ENCODE measurements around the gene SOCS3. TPM values are rescaled to one million over a fixed set of nuclear protein-coding genes. Genes with fewer than 3 reads are reported as not detected.
"Not testable (repeated sequence)": the region's sequence is repeated elsewhere in the genome, so short reads cannot be mapped to it uniquely, and the experiment has no call there.

Gene SOCS3
- total RNA-seq, 2 donors from 2014 or later: 15.1 to 78.1 TPM

DNA sequence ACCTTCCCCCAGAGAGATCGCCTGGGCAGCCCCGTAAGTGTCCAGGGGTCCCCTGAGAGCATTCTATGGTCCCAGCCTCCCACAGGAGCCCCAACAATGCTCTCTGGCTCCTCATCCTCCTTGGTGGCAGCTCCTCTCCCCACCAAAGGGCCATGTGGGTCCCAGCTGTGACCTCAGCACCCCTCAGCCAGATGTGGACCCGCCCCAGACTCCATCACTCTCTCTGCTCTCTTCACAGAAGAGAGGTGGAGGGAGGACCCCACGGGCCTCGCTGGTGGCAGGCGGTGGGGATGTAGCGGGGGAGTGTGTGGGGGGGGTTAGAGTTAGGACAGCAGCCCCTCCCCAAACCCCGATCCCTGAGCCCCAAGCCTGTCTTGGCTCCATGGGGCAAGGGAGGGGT is 41.0 kb downstream of the SOCS3 start:
- DNase-seq (no peak), ATAC-seq (no peak)
- intact Hi-C loops (cut with DNase I): no loop called here

DNA sequence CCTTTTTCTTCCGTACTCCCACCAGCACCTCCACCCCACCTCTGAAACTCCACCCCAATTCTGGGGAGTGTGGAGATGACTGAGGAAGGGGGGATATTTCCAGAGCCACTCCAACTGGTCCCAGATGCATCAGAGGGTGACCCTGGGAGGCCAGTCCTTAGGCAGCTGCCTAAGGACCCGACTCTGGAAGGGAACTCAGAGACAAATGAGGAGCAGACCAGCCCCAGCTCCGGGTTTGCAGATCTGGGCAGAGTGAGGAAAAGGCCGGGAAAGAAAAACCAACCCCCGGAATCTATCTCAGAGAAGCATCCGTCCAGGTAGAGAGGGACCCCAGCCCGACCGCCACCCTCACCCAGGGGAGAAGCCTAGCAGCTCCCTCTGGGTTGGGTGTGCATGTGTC is 41.5 kb downstream of the SOCS3 start:
- intact Hi-C loops (cut with DNase I): no loop called here
- DNase-seq: no peak
- ATAC-seq: no peak

DNA sequence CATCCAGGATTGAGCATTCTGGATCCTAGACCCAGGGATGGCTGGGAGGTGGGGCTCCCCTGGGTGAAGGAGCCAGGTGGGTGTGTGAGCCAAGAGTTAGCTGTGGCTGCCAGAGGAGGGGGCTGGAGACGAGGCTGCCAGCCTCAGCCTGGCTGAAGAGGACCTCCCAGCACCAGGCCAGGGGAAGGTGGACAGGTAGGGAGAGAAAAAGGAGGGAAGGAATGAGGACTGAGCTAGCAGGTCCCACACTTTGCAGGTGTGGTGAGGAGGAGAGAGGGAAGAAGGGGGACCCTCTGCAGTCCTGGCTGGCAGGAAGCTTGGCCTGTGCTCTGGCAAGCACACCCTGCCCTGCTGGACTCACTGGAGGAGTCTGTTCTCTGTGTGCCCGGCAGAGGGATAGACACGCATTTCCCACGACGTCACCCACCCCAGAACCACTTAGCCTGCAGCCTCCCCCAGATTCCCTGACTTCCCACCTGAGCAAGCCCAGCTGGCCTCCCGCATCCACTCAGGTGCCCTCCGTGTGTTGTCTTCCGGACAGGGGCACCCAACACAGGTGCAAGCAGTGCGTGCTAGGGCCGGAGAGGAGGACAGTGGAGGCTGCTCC is 42.0 kb downstream of the SOCS3 start:
- DNase-seq (no peak), ATAC-seq (no peak)
- intact Hi-C loops (cut with DNase I): no loop called here

DNA sequence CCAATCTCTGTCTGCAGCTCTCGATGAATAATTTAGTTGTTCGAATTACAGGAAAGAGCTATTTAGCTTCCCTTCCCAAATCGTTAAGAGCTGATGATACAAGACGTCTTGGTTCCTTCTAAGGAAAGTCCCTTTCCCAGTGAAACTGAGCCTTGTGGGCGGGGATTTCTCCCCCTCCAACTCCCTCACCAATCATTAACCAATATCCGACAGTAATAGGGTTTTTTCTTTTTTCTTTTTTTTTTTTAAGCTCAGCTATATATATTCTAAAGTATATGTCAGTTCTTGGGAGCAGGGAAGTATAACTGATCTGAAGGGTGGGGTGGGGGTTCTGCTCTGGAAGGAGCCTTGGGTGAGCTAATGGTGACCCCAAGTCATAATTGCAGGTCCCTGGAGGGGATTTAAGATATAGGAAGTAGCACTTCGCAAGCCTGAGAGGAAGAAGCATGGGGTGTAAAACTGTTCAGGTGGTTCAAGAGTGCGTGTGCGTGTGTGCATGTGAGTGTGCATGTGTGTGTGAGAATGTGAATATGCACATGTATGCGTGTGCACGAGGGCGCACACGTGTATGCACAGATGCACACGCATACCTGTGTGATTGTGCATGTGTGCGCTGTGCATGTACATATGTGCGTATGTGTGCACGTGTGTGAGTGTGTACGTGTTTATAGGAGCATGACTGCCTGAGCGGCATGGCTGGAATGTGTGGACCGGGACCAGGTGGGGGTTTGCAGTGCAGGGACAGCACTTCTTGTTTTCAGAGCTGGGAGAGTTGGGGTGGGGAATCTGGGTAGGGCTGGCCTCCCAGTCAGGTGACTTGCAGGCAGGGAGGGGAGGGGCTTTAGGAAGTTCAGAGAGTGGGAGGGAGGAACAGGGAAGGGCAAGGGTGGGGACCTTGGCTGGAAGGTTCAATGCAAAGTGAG is 42.7 kb downstream of the SOCS3 start:
- DNase-seq (no peak), ATAC-seq (no peak)
- intact Hi-C loops (cut with DNase I): no loop called here

DNA sequence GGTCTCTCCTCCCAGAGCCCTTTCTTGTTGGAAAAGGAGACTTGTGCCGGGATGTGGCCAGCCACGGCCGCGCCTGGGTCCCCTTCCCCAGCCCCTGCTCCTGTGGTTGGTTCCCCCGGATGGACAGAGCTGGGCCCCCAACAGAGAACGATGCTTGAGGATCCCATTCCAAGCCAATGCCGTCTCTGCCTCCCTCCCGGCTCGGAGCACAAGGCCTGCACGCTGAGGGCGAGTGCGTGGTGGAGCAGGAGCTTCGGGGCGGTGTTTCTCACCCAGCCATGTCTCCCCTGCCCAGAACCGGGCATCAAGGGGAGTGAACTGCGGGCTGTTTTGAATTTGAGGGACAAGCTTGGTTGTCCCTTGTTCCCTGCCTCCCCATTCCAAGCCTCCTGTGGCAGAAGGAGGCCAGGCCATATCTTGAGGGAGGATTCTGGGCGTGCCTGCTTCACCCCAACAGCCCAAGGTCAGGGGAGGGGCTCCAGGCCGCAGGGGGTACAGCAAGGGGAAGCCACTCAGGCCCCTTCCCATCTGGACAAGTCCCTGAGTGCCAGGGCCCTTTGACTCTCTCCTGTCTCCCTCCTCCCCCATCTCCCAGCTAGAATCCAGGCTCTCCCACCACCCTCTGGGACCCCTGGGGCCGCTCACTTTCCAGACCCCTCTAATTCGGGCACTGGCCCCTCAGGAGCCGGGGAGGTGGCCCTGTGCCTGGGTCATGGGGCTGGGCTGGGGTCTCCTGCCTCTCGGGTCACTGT is 43.6 kb downstream of the SOCS3 start:
- ATAC-seq: no peak
- DNase-seq: no peak
- intact Hi-C loops (cut with DNase I): no loop called here

DNA sequence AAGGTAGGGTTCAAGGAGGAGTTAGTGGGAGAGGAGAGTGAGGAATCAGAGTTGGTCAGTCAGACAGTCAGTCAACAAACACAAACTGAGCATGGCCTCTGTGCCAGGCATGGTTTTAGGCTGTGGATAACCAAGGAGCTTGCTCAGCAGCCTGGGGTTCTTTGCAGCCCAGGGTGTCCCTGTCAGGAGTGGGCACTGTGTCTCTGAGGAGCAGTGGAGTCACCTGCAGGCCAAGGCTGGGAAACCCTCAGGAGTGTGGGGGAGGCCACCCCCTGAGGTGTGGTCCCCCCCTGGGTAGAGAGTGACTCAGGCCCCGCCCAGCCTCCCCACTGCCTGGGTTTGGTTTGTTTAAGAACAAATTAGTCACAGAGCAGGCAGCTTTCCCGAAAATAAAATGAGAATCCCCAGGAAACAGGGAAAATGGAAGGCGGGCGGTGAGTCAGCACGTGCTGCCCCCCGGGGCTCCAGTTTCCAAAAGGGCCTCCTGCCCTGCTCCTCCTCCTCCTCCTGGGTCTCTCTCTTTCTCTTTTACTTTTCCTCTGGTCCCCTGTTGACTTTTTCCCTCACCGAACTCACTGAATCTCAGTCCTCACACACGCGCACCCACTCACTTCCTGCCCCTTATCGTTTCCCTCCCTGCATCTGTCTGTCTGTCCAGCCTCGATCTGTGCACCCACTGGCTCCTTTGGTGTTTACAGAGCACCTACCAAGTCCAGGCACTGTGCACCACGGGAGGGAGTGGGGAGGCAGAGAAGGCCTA is 44.3 kb downstream of the SOCS3 start:
- intact Hi-C loops (cut with DNase I): no loop called here
- ATAC-seq (peak; percentile 31 to 76), DNase-seq (peak; percentile 92)

DNA sequence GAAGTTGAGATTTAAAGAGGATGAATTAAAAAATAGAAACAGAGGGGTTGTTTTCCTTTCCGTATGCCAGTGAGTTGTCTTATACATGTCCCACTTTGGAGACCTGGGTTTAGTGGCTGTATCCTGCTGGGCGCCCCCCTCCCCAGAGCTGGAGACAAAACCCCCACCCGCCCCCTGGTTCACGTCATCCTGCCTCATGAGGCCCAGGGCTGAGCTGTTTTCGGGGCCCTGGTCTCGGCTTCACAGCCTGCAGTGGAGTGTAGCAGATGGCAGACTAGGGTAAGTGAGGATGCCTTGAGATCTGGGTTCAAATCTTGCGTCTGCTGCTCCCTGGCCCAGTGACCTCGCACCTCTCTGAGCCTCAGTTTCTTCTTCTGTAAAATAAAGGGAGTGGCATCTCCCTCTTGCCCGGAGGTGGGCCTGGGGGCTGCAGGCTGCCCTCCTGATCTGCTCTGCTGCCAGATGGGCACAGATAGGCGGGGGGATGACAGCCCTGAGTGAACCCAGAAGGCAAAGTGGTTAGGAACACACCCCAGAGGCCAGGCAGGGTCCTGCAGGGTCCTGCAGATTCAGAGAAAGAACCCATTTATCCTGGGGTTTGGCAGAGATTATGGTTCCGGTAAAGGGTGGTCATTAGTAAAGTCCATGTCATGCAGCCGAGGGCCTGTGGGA is 45.1 kb downstream of the SOCS3 start:
- ATAC-seq (no peak), DNase-seq (no peak)
- intact Hi-C loops (cut with DNase I): no loop called here

DNA sequence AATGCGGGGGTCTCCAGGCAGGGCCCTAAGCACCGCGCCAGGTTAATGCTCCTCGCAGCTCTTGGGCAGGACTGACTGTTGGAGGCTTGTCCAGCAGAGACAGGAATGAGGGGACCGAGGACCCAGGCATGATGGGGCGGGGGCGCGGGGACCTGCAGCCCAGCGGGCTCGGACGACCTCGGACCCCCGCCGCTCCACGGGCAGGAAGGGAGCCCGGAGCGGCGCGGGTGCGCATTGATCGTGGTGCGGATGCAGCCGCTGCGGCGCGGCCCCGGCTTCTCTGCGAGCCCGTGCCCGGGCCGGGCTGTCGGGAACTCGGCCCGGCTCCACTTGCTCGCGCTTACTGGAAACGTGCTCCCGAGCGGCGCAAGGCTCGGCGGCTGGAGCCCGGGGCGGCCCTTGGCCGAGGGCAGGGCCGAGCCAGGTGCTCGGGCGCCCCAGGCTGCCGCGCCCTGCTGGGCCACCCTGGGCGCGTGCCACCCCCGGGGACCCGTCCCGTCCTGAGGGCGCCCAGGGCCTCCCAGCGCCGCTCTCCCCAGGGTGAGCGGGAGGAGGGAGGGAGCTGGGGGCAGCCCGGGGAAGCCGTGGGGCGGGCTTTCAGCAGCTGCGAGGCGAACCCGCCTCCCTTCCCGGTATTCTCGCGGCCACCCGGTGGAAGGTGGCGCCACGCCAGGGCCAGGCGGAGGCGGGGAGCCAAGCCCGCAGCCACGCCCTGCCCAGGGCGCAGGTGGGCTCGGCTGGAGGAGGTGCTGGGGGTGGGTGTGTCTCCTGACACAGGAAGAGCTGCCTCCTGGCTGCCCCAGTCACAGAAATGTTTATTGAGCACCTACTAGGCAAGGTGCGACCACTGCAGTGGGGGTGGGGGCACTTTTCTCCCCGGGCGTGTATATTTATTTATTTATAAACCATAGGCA is 45.9 kb downstream of the SOCS3 start:
- intact Hi-C loops (cut with DNase I): no loop called here
- ATAC-seq (peak; percentile 83), DNase-seq (peak; percentile 85)

DNA sequence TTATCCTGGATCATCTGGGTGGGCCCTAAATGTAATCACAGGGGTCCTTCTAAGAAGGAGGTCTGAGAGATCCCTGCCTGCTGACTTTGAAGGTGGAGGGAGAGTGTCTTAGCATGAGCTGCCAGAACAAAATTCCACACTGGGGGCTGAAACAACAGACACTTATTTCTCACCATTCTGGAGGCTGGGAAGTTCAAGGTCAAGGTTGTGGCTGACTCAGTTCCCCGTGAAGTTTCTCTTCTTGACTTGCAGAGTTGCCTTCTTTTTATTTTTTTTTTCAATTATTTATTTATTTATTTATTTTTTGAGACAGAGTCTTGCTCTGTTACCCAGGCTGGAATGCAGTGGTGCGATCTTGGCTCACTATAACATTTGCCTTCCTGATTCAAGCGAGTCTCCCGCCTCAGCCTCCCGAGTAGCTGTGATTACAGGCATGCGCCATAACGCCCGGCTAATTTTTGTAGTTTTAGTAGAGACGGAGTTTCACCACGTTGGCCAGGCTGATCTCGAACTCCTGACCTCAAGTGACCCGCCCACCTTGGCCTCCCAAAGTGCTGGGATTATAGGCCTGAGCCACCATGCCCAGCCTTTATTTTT is 50.1 kb downstream of the SOCS3 start:
- DNase-seq; ATAC-seq; intact Hi-C loops (cut with DNase I): not testable (repeated sequence)

DNA sequence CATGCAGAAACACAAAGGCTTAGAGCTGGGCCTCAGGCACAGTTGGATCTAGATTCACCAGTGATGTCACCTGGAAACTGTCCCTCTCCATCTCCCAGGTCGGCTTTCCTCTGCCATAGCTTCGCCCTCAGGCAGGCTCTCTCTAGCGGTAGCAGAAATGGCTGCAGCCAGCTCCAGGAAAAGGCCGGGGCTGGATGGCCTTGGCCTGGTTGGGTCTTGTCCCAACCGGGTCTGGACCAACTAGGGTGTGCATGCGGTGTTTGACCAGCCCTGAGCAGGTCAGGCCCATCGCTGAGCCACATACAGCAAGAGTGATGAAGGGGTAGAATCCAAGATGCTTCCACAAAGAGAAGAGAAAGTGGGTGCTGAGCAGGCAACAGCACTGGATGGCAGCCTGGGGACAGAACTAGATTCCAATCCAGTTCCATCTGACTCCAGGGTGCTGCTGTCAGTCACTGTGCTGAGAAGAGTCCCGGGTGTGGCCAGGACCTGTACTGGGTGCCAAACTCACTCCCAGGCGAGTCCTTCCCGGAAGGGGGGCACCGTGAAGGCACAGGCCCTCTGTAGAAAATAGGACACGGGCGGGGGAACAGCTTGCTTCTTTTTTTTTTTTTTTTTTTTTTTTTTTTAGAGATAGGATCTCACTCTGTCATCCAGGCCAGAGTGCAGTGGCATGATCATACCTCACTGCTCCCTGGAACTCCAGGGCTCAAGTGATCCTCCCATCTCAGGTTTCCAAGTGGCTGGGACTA is 51.8 kb downstream of the SOCS3 start:
- intact Hi-C loops (cut with DNase I): no loop called here
- no peak for ATAC-seq
- DNase-seq: no peak

DNA sequence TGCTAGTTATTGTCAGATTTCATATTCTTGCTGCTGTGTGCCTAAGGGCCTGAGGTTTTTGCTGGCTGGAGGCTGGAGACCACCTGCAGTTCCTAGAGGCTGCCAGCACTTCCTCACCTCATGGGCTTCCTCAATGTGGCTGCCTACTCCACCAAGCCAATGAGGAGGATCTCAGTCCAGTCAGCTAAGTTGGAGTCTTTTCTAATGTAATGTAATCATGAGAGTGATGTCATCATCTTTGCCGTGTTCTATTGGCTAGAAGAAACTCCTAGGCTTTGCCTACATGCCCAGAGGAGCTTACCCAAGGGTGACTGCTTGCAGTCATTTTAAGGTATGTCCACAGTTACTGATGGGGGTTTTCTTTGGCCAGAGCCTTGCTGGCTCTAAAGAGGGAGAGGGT is 53.0 kb downstream of the SOCS3 start:
- ATAC-seq (peak in 1 of 2 donors; percentile 58), DNase-seq (no peak)
- intact Hi-C loops (cut with DNase I): no loop called here

Other genes with a start within 250 kb of the SOCS3 start
- gene TMC6, start 231.3 kb downstream of the SOCS3 start, total RNA-seq: 10 to 100 TPM; 24.9 to 32.0 TPM
- gene TMC8, start 229.3 kb downstream of the SOCS3 start, total RNA-seq: 1 to 10 TPM; 3.8 to 4.3 TPM
- not detected for gene C17orf99, start 213.7 kb downstream of the SOCS3 start, total RNA-seq
- 10 to 100 TPM; 73.4 to 84.5 TPM for gene SYNGR2, start 191.5 kb downstream of the SOCS3 start, total RNA-seq
- gene TK1, start 173.0 kb downstream of the SOCS3 start, total RNA-seq: 1 to 10 TPM; 1.8 to 7.7 TPM
- 10 to 100 TPM; 20.8 to 30.9 TPM for gene AFMID, start 172.7 kb downstream of the SOCS3 start, total RNA-seq
- gene BIRC5, start 145.8 kb downstream of the SOCS3 start, total RNA-seq: 1 to 10 TPM in 1 of 2 donors, under 1 TPM in 1; 0.16 to 1.6 TPM
- gene TMEM235, start 128.4 kb downstream of the SOCS3 start, total RNA-seq: not detected
- gene PGS1, start 18.6 kb upstream of the SOCS3 start, total RNA-seq: 10 to 100 TPM; 17.7 to 24.3 TPM
- gene DNAH17, start 217.3 kb upstream of the SOCS3 start, total RNA-seq: under 1 TPM; 0.21 to 0.32 TPM